HG02938 (cell line): Measurements from ENCODE around the gene VGLL4.

Experiments
- ATAC-seq: cut with Tn5 transposase; IDR thresholded peaks from one replicate; pipeline ENCODE4 v1.9.1; 2021; ENCODE audit warnings: mild to moderate bottlenecking, moderate library complexity; ENCODE audit not compliant: unreplicated experiment

VGLL4 gene

DNA sequence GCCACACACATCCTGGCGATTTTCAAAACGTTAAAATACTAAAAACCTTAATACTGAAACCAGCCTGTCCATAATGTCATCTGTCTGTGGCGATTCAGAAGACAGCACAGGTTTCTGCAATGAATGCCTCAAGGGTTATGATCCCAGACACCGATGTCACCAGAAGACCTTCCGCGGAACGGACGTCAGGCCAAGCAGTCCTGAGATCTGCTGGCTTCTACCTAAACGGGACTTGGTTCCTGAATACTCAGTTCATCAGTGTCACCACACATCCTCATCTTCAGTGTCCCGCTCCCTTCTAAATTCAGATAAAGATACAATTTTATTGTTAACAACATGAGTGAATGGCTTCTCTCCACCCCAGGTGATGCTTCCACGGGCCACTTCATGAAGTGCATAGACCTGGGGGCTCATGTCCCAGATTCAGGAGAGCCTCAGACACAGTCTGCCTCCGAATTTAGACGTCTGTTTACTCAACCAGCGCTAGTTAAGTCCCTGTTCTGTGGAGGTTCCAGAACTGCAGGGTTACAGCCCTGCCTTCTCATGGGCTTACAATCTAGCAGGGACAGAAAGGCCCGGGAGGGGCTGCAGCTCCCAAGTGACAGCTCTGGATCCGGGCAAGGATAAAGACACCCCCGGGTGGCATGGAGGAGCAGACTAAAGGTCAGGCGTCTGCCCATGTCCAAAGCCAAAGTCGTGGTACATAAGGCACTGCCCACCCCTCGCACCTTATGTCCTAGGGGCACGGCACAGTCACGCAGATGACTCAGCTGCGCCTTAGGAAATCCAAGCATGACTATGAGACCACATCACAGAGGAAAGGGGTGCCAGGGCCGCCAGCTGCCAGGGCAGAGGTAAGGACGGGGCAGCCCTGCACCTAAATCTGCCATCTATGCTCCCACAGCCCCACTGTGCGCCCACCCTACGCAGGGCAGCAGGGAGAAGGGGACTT lies 75.9 kb downstream of the VGLL4 start:
- ATAC-seq, result no peak

DNA sequence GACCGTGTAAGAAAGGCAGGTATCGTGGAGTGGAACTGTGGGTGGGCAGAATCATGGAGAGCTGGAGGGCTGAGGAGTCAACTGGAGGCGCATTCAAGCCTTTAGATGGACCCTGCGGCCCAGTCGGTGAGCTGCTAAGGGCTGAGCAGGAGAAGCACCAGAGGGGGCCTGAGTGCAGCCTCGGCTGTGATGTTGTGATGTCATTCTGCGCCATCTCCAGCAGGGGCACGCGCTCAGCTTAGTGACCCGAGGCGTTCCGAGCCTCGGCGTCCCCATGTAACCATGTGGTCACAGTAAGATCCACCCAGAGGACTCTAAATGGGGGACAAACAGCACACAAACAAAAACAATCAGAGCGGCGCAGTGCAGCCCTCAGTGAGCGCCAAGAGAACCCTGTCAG lies 76.8 kb downstream of the VGLL4 start:
- no peak for ATAC-seq

GRCh38 chr3:11566478-11566877 lies 77.2 kb downstream of the VGLL4 start:
- ATAC-seq, result no peak

DNA sequence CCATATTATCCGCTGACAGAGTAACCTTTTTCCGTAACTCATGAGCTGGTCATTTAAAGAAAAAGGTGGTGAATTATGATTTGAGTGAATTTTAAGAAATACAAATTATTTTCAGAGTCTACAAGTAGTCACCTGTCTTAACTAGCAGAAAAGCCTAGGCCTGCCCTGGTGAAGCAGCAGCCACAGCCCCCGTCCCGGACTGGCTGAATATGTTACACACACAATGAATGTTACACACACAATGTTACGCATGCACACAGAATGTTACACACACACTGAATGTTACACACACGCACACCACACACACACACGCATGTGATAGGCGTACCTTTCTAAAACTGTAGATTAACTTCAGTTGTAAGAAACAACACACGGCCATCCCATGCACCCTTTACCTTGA lies 77.8 kb downstream of the VGLL4 start:
- no peak for ATAC-seq

DNA sequence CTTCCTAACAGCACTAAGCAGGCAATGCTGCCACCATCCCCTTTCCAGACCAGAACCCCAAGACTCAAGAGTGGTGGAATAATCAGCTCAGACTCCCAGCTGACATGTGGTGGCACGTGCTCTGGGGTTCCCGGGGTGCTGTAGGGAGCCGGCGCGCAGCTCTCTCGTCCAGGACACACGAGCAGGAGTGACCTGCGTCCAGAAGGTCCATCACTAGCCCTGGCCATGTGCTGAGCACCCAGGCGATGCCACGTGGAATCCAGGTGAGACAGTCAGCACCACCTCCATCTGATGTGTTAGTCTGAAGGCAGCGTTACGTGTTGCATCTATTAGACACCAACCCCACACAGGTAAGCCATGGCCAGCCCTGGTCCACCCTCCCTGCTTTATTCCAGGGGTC lies 78.2 kb downstream of the VGLL4 start:
- no peak for ATAC-seq

GRCh38 chr3:11565072-11565471 lies 78.6 kb downstream of the VGLL4 start:
- no peak for ATAC-seq

DNA sequence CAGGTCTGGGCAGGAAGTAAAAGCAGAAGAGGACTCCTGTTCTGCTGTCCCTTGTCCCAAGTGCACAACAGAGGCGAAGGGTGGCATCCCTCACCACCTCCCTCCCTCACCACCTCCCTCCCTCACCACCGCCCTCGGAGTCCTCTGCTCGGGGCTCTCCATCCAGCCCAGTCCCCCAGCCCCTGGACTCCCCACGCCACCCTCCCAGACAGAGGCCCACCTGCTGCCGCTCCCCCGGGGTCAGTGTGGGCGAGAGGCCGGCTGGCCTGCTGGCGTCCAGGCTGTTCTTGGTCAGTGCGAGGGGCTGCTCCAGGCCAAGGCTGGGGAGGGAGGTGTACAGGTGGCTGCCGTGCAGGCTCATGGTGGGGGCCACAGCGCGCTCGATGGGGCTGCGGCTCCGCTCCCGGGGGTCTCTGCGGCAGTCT lies 79.1 kb downstream of the VGLL4 start:
- ATAC-seq, result no peak

- ATAC-seq, result no peak
Measured at GRCh38 chr3:11563865-11564185, 79.9 kb downstream of the VGLL4 start.

- no peak for ATAC-seq
Measured at GRCh38 chr3:11563159-11563864, 80.4 kb downstream of the VGLL4 start.

- no peak for ATAC-seq
Measured at GRCh38 chr3:11562277-11562881, 81.3 kb downstream of the VGLL4 start.

DNA sequence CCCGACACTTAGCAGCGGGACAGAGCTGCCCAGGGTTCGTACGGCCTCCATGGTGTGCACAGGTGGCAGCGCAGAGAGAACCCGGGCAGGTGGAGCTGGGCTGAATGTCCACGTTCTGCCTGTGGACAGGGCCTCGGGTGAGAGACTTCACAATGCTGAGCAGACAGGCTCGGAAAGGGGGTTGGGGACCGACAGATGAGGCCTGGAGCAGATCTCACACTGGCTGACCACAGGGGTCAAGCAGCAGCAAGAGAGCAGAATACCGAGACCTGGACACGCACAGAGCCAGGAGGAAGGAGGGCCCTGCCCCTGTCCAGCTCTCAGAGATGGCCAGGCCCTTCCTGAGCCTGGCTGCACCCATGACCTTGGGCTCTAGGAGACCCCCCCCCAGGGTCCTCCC lies 83.0 kb downstream of the VGLL4 start:
- ATAC-seq, result no peak

GRCh38 chr3:11559816-11560633 lies 83.7 kb downstream of the VGLL4 start:
- ATAC-seq, result no peak

DNA sequence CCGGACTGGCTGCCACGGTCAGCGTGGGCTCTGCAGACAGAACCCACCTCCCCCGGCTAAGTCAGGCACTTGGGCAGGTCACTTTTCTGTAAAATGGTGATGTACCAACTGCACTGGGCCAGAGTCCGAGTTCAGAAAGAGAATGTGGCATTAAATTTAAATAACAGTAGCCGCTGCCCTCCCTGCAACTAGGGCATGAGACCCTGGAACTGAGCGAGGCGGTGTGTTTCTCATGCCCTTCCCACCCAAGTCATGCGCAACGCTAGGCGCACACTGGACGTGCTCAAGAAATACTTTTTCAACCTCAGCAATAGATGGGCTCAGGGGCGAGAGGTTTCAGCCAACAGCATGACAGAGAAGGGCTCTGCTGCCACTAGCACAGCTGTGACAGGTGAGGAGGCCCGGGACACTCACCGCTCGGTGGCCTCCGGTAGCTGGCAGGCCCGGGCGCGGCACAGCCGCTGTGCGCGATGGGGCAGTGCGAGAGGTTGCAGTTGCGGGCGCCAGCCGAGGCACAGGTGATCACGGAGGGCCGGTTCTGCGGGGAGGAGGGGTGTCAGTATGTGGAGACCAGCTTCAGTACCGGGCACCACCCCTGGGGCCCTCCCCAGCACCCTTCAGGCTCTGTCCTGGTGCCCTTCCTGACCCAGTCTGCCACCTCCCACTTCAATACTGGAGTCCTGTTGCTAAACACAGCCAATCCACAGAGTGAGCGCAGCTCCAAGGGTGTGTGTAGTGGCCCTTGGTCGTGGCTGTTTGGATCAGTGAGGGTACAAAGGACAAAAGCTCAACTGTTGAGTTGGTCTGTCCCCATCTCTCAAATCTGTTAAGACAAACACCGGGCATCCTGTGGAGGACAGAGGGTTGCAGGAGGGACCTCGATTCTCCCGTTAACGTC lies 84.5 kb downstream of the VGLL4 start:
- ATAC-seq, result no peak

GRCh38 chr3:11558411-11558903 lies 85.3 kb downstream of the VGLL4 start:
- no peak for ATAC-seq

DNA sequence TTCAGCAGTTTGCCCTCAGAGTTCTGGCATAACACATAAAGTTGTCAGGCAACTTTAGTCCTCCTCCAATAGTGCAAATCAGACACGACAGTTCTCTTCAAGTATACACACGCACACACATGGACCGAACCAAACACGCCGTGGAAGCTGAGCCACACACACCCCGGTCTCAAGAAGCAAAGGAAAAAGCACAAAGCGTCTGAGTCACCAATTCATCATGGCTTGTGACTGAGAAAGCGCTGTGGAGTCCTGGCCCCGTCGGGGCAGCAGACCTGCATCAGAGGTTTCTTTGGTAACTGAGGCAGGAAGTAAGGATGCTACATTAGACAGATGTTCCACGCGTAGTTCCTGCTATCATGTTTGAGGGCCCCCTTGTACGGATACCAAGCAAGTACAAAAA lies 85.7 kb downstream of the VGLL4 start:
- no peak for ATAC-seq

DNA sequence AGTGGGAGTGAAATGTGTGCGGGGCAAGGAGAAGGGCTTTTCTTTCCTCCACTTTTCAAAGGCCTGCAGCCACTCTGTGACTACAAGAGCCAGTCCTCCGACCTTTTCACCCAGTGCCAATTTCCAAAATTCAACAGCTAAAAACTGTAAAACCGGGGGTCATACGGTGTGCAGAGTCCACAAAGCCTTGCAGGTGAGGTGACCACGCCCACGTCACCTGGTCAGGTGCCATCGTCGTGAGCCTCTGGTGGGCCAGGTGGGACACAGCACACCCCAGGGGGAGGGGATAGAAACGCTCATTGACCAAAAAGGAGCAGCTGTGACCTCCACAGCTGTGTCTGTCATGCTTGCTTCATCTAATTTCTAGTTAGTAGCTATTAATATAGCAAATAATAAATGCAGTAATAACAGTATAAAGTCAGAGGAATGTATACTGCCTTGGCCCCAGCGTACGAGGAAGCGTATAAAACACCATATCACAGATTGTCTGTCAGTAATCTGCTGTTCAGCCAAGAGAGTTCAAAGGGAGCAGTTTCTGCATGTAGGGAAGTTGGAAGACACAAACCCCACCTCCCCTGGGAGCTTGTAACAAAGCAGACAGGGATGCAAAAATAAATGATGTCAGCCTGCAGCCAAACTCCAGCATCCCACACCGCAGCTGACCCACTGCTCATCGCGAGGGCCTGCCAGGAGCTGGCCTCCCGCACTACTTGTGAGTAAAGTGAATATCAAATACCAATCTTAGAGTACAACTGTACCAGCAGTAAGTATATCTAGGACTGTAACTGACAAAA lies 86.7 kb downstream of the VGLL4 start:
- no peak for ATAC-seq

DNA sequence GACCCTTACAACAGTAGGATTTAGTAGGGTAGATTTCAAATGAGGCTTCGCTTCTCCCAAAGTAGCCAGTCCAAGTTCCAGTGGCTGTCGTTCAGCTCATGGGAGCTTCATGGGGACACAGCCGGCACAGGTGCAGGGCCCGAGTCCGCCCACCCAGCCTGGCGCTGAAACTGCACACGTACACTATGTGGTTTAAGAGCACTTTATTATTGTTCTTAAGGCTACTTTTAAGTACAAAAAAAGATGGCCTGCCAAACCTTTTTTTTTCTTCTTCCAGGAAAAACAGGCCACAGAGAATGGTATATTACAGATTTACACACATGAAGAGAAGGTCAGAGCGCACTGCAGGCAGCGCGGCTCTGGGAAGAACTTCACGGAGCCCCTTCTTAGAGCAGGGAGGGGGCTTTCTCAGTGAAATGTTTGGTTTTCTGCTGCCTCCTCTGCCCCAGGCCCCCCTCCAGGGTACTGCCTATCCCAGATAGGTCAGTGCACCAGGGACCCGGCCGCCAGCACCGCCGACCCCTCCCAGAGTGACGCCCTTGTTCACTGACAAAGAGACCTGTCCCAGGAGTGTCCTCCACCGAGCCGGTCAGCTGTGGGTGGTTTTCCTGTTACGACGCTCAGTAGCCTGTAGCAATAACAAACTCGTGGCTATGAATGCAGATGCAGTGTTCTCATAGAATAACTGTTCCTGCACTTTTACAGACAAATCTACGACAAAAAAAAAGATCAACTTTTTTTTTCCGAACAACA lies 87.7 kb downstream of the VGLL4 start:
- ATAC-seq, result no peak

DNA sequence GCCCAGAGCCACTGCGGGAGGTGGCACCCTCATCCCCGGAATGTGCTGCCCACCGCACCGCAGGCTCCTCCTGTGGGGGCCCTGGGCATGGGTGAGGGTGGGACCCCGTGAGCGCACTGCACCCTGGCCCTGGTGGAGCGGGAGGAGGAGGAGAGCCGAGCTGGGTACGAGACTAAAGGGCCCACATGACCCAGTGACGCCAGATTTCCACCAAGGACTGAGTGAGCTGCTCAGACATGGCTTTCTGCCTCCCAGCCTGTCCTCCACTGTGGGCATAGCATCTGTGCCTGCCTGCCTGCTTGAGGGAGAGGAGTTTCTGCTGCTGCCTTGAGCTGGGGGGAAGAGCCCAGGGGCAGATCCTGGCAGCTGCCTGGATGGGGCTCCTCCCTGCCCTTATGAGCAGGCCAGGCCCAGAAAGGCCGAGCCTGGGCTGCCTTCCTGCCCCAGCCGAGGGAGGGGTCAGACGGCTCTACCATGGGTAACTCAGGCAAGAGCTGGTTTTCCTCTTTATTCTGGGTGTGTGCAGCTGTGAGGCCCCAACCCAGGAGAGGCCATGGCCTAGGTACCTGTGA lies 88.4 kb downstream of the VGLL4 start:
- ATAC-seq, result no peak
